Thyroid gland (tissue), 4 donors: ENCODE measurements around the gene TTC16.

Source experiments
- POLR2A ChIP-seq, 2 donors: fragments of 450-650 bp; IDR thresholded peaks; one replicate each; pipeline ENCODE4 v1.6.1; 2017; ENCODE audit warnings: antibody characterized with exemption in 2 of 2, mild to moderate bottlenecking in 2 of 2, moderate library complexity in 1 of 2
- TF ChIP-seq, protein P1 (sequence below), 6 experiments: fragments of 200-600 bp in 3 of 6; fragments of 450-650 bp in 3 of 6; sonication (generic) in 3 of 6; IDR thresholded peaks; one replicate each; pipeline ENCODE4 v1.5.1; 2016 to 2019; ENCODE audit warnings: antibody characterized with exemption in 6 of 6, mild to moderate bottlenecking in 2 of 6, inconsistent platforms in 1 of 6, moderate library complexity in 1 of 6

DNA sequence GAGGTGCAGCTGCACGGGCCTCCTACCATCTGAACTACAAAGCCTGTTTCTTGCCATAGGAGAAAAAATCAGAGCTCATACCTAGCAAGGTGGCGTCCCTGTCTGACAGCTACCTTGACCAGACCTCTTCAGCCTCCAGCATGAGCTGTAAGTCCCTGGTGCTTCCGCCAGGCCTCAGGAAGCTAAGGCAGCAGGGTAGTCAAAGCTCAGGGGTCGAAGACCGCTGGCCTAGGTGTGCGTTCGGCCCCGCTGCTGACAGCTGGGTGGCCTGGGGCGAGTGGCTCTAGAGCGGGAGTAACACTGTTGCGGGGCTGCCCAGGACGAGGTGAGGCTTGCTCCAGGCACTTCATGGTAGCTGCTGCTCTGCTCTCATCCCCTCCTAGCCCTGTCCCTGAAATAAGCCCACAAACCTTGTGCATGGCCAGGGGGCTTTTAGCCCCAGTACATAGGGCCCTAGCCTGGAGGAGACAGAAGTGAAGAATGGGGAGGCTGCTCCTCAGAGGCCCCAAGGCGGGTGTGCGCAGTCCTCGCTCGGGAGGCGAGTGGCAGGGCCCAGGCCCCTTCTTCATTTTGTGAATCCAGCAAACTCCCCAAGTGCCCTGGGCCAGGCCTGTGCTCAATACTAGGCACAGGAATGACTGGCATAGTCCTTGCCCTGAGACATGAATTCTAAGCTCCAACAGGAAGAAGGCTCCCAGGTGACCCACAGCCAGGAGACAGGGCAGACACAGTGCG, 13.8 kb downstream of the TTC16 start:
- no peak for TF ChIP-seq POLR2A (IDR thresholded peaks at IDR 0.05)
- TF ChIP-seq, protein P1, sequence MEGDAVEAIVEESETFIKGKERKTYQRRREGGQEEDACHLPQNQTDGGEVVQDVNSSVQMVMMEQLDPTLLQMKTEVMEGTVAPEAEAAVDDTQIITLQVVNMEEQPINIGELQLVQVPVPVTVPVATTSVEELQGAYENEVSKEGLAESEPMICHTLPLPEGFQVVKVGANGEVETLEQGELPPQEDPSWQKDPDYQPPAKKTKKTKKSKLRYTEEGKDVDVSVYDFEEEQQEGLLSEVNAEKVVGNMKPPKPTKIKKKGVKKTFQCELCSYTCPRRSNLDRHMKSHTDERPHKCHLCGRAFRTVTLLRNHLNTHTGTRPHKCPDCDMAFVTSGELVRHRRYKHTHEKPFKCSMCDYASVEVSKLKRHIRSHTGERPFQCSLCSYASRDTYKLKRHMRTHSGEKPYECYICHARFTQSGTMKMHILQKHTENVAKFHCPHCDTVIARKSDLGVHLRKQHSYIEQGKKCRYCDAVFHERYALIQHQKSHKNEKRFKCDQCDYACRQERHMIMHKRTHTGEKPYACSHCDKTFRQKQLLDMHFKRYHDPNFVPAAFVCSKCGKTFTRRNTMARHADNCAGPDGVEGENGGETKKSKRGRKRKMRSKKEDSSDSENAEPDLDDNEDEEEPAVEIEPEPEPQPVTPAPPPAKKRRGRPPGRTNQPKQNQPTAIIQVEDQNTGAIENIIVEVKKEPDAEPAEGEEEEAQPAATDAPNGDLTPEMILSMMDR (IDR thresholded peaks at IDR 0.05): no peak
